Measurements from ENCODE around the gene SULT4A1. TPM values are rescaled to one million over a fixed set of nuclear protein-coding genes. Genes with fewer than 3 reads are reported as not detected.
"Not testable (repeated sequence)": the region's sequence is repeated elsewhere in the genome, so short reads cannot be mapped to it uniquely, and the experiment has no call there.

Gene SULT4A1, protein sequence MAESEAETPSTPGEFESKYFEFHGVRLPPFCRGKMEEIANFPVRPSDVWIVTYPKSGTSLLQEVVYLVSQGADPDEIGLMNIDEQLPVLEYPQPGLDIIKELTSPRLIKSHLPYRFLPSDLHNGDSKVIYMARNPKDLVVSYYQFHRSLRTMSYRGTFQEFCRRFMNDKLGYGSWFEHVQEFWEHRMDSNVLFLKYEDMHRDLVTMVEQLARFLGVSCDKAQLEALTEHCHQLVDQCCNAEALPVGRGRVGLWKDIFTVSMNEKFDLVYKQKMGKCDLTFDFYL
- total RNA-seq (2014; rRNA removed; shearing (Covaris generic); ENCODE audit: low replicate concordance), result not detected in 2 replicates

GRCh38 chr22:43862074-43862881 is at the start of gene SULT4A1:
TSS of gene SULT4A1 (minus strand) at chr22:43862513. CDS start at chr22:43862382, 131 bp downstream.
- H3K27ac ChIP-seq (ENCODE audit: low read length), result no peak within 1 kb of the TSS
- no peaks in the 10 kb centered on the region for H3K27me3 ChIP-seq (ENCODE audit: low read length)
- no peaks in the 10 kb centered on the region for H4K20me1 ChIP-seq (ENCODE audit: insufficient read depth, low read depth, low read length)
- H2AFZ ChIP-seq (ENCODE audit: low read length), result no peak within 1 kb of the TSS
- no peaks in the 10 kb centered on the region for H3K9me2 ChIP-seq (replicated peaks; ENCODE audit: insufficient read depth, low read length)
- no peaks in the 10 kb centered on the region for H3K79me2 ChIP-seq (ENCODE audit: low read length)
- H3K4me1 ChIP-seq (ENCODE audit: low read length), result peaks cover 12% of the 10 kb centered on the region
- H3K4me3 ChIP-seq (ENCODE audit: low read length), result no peak within 1 kb of the TSS
- H3K9me3 ChIP-seq (ENCODE audit: low read length), result no peaks in the 10 kb centered on the region
- H3K36me3 ChIP-seq (ENCODE audit: insufficient read depth, low read length), result no peaks in the 10 kb centered on the region
- no peak for DNase-seq
- no peak within 1 kb of the TSS for H3K4me2 ChIP-seq (ENCODE audit: low read depth, low read length, poor library complexity, severe bottlenecking)
- H3K9ac ChIP-seq (ENCODE audit: low read length), result no peak within 1 kb of the TSS

DNA sequence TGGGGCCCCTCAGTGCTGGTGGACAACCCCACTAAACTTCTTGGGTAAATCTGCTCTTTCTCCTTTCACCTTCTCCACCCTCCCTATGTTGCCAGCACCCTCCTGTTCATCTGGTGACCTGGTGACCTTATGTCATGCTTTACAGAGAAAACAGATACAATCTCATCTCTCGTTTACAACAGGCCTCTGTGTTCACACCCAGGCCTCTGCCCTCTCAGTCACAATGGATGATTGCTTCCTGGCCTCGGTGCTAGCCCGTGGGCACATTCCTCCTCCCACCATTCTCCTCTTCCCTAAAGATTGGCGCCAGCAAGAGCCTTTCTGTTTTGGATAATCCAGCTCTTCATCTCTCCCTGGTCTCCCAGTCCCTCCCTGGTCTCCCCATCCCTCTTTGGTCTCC is 49.0 kb upstream of the SULT4A1 start:
- no peak overlapping the region for H3K4me2 ChIP-seq (ENCODE audit: low read depth, low read length, poor library complexity, severe bottlenecking)
- no peaks in the 10 kb centered on the region for H3K9me3 ChIP-seq (ENCODE audit: low read length)
- H2AFZ ChIP-seq (ENCODE audit: low read length), result no peak overlapping the region
- no peaks in the 10 kb centered on the region for H4K20me1 ChIP-seq (ENCODE audit: insufficient read depth, low read depth, low read length)
- DNase-seq, result no peak
- no peaks in the 10 kb centered on the region for H3K79me2 ChIP-seq (ENCODE audit: low read length)
- H3K27me3 ChIP-seq (ENCODE audit: low read length), result no peaks in the 10 kb centered on the region
- no peaks in the 10 kb centered on the region for H3K9me2 ChIP-seq (replicated peaks; ENCODE audit: insufficient read depth, low read length)
- no peak overlapping the region for H3K27ac ChIP-seq (ENCODE audit: low read length)
- H3K9ac ChIP-seq (ENCODE audit: low read length), result no peak overlapping the region
- H3K36me3 ChIP-seq (ENCODE audit: insufficient read depth, low read length), result no peaks in the 10 kb centered on the region
- H3K4me1 ChIP-seq (ENCODE audit: low read length), result no peaks in the 10 kb centered on the region
- no peak overlapping the region for H3K4me3 ChIP-seq (ENCODE audit: low read length)

- H3K9me3 ChIP-seq (ENCODE audit: low read length), result no peaks in the 10 kb centered on the region
- H3K36me3 ChIP-seq (ENCODE audit: insufficient read depth, low read length), result no peaks in the 10 kb centered on the region
- no peak overlapping the region for H2AFZ ChIP-seq (ENCODE audit: low read length)
- H3K79me2 ChIP-seq (ENCODE audit: low read length), result no peaks in the 10 kb centered on the region
- no peaks in the 10 kb centered on the region for H3K9me2 ChIP-seq (replicated peaks; ENCODE audit: insufficient read depth, low read length)
- no peaks in the 10 kb centered on the region for H4K20me1 ChIP-seq (ENCODE audit: insufficient read depth, low read depth, low read length)
- no peaks in the 10 kb centered on the region for H3K27me3 ChIP-seq (ENCODE audit: low read length)
- no peak overlapping the region for H3K4me3 ChIP-seq (ENCODE audit: low read length)
- H3K9ac ChIP-seq (ENCODE audit: low read length), result no peak overlapping the region
- H3K4me1 ChIP-seq (ENCODE audit: low read length), result no peaks in the 10 kb centered on the region
- no peak overlapping the region for H3K4me2 ChIP-seq (ENCODE audit: low read depth, low read length, poor library complexity, severe bottlenecking)
- H3K27ac ChIP-seq (ENCODE audit: low read length), result no peak overlapping the region
- DNase-seq, result no peak
Measured at GRCh38 chr22:43910178-43910695, 47.9 kb upstream of the SULT4A1 start.

- H2AFZ ChIP-seq (ENCODE audit: low read length), result no peak overlapping the region
- no peak overlapping the region for H3K4me2 ChIP-seq (ENCODE audit: low read depth, low read length, poor library complexity, severe bottlenecking)
- no peak for DNase-seq
- no peak overlapping the region for H3K4me3 ChIP-seq (ENCODE audit: low read length)
- no peaks in the 10 kb centered on the region for H3K9me3 ChIP-seq (ENCODE audit: low read length)
- H3K27ac ChIP-seq (ENCODE audit: low read length), result no peak overlapping the region
- no peaks in the 10 kb centered on the region for H3K4me1 ChIP-seq (ENCODE audit: low read length)
- no peaks in the 10 kb centered on the region for H4K20me1 ChIP-seq (ENCODE audit: insufficient read depth, low read depth, low read length)
- no peaks in the 10 kb centered on the region for H3K36me3 ChIP-seq (ENCODE audit: insufficient read depth, low read length)
- H3K9ac ChIP-seq (ENCODE audit: low read length), result no peak overlapping the region
- H3K79me2 ChIP-seq (ENCODE audit: low read length), result no peaks in the 10 kb centered on the region
- no peaks in the 10 kb centered on the region for H3K9me2 ChIP-seq (replicated peaks; ENCODE audit: insufficient read depth, low read length)
- H3K27me3 ChIP-seq (ENCODE audit: low read length), result no peaks in the 10 kb centered on the region
Measured at GRCh38 chr22:43909708-43910107, 47.4 kb upstream of the SULT4A1 start.

- no peak overlapping the region for H3K4me3 ChIP-seq (ENCODE audit: low read length)
- H4K20me1 ChIP-seq (ENCODE audit: insufficient read depth, low read depth, low read length), result no peaks in the 10 kb centered on the region
- H3K79me2 ChIP-seq (ENCODE audit: low read length), result no peaks in the 10 kb centered on the region
- H3K27me3 ChIP-seq (ENCODE audit: low read length), result no peaks in the 10 kb centered on the region
- no peaks in the 10 kb centered on the region for H3K9me3 ChIP-seq (ENCODE audit: low read length)
- no peaks in the 10 kb centered on the region for H3K4me1 ChIP-seq (ENCODE audit: low read length)
- H2AFZ ChIP-seq (ENCODE audit: low read length), result no peak overlapping the region
- no peak for DNase-seq
- H3K4me2 ChIP-seq (ENCODE audit: low read depth, low read length, poor library complexity, severe bottlenecking), result no peak overlapping the region
- H3K36me3 ChIP-seq (ENCODE audit: insufficient read depth, low read length), result no peaks in the 10 kb centered on the region
- no peak overlapping the region for H3K27ac ChIP-seq (ENCODE audit: low read length)
- no peaks in the 10 kb centered on the region for H3K9me2 ChIP-seq (replicated peaks; ENCODE audit: insufficient read depth, low read length)
- H3K9ac ChIP-seq (ENCODE audit: low read length), result no peak overlapping the region
Measured at GRCh38 chr22:43905681-43906080, 43.4 kb upstream of the SULT4A1 start.

DNA sequence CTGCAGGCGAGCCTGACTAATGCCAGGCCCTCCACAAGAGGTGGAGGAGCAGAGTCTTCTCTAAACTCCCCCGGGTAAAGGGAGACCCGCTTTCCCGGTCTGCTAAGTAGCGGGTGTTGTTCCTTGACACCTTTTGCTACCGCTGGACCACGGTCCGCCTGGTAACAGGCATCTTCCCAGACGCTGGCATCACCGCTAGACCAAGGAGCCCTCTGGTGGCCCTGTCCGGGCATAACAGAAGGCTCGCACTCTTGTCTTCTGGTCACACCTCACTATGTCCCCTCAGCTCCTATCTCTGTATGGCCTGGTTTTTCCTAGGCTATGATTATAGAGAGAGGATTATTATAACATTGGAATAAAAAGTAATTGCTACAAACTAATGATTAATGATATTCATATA is 42.1 kb upstream of the SULT4A1 start:
- not testable (repeated sequence) for H3K9me2 ChIP-seq (replicated peaks; ENCODE audit: insufficient read depth, low read length); H3K4me2 ChIP-seq (ENCODE audit: low read depth, low read length, poor library complexity, severe bottlenecking); H3K4me1 ChIP-seq (ENCODE audit: low read length); H3K27me3 ChIP-seq (ENCODE audit: low read length); H3K79me2 ChIP-seq (ENCODE audit: low read length); H4K20me1 ChIP-seq (ENCODE audit: insufficient read depth, low read depth, low read length); H3K9me3 ChIP-seq (ENCODE audit: low read length); H3K36me3 ChIP-seq (ENCODE audit: insufficient read depth, low read length); H2AFZ ChIP-seq (ENCODE audit: low read length); DNase-seq; H3K9ac ChIP-seq (ENCODE audit: low read length); H3K4me3 ChIP-seq (ENCODE audit: low read length); H3K27ac ChIP-seq (ENCODE audit: low read length)

DNA sequence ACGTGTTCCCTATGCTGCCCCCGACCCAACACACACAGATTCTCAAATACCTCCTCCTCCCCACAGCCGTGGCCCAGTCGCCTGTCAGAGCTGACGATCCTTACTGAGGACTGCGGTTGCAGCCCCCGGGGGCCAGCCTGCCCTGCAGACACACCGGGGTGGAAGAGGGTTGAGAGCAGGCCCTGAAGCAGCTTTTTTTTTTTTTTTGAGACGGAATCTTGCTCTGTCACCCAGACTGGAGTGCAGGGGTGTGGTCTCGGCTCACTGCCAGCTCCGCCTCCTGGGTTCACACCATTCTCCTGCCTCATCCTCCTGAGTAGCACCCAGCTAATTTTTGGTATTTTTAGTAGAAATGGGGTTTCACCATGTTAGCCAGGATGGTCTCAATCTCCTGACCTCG is 40.7 kb upstream of the SULT4A1 start:
- not testable (repeated sequence) for DNase-seq; H3K4me3 ChIP-seq (ENCODE audit: low read length)

GRCh38 chr22:43901976-43902643 is 39.8 kb upstream of the SULT4A1 start:
- H3K27me3 ChIP-seq (ENCODE audit: low read length), result no peaks in the 10 kb centered on the region
- H3K27ac ChIP-seq (ENCODE audit: low read length), result no peak overlapping the region
- H3K4me3 ChIP-seq (ENCODE audit: low read length), result no peak overlapping the region
- H3K9me2 ChIP-seq (replicated peaks; ENCODE audit: insufficient read depth, low read length), result no peaks in the 10 kb centered on the region
- no peaks in the 10 kb centered on the region for H3K79me2 ChIP-seq (ENCODE audit: low read length)
- no peak for DNase-seq
- H2AFZ ChIP-seq (ENCODE audit: low read length), result no peak overlapping the region
- no peaks in the 10 kb centered on the region for H4K20me1 ChIP-seq (ENCODE audit: insufficient read depth, low read depth, low read length)
- no peaks in the 10 kb centered on the region for H3K36me3 ChIP-seq (ENCODE audit: insufficient read depth, low read length)
- no peak overlapping the region for H3K4me2 ChIP-seq (ENCODE audit: low read depth, low read length, poor library complexity, severe bottlenecking)
- H3K9ac ChIP-seq (ENCODE audit: low read length), result no peak overlapping the region
- no peaks in the 10 kb centered on the region for H3K9me3 ChIP-seq (ENCODE audit: low read length)
- no peaks in the 10 kb centered on the region for H3K4me1 ChIP-seq (ENCODE audit: low read length)

More for the DNA sequence above, 40.7 kb upstream of the SULT4A1 start:
- H2AFZ ChIP-seq (ENCODE audit: low read length); H3K9me3 ChIP-seq (ENCODE audit: low read length); H3K9ac ChIP-seq (ENCODE audit: low read length); H3K9me2 ChIP-seq (replicated peaks; ENCODE audit: insufficient read depth, low read length); H3K27me3 ChIP-seq (ENCODE audit: low read length); H3K36me3 ChIP-seq (ENCODE audit: insufficient read depth, low read length); H3K4me1 ChIP-seq (ENCODE audit: low read length); H3K79me2 ChIP-seq (ENCODE audit: low read length); H3K4me2 ChIP-seq (ENCODE audit: low read depth, low read length, poor library complexity, severe bottlenecking); H3K27ac ChIP-seq (ENCODE audit: low read length); H4K20me1 ChIP-seq (ENCODE audit: insufficient read depth, low read depth, low read length): not testable (repeated sequence)
